SK-N-DZ (cell line): Measurements from ENCODE around the gene KRTAP10-1.

ENCODE experiments used
- DNase-seq: peaks from one replicate; pipeline ENCODE4 v3.0.0-alpha.2; 2015; ENCODE audit warnings: low spot score

KRTAP10-1 gene

GRCh38 chr21:44548922-44549321 is 8.9 kb upstream of the KRTAP10-1 start:
- DNase-seq = no peak

- no peak for DNase-seq
Observed at GRCh38 chr21:44548381-44548780, 8.4 kb upstream of the KRTAP10-1 start.

- no peak for DNase-seq
Observed at GRCh38 chr21:44547656-44548331, 7.8 kb upstream of the KRTAP10-1 start.

GRCh38 chr21:44544566-44544965 is 4.6 kb upstream of the KRTAP10-1 start:
- DNase-seq = no peak

GRCh38 chr21:44542716-44543115 is 2.7 kb upstream of the KRTAP10-1 start:
- no peak for DNase-seq

GRCh38 chr21:44540741-44541288 is 820 bp upstream of the KRTAP10-1 start:
- DNase-seq = no peak

GRCh38 chr21:44539046-44539445 is 949 bp downstream of the KRTAP10-1 start:
- no peak for DNase-seq

- no peak for DNase-seq
Observed at GRCh38 chr21:44537930-44538911, 1.8 kb downstream of the KRTAP10-1 start.

GRCh38 chr21:44535963-44536362 is 4.0 kb downstream of the KRTAP10-1 start:
- DNase-seq = no peak

- DNase-seq = no peak
Observed at GRCh38 chr21:44534688-44535087, 5.3 kb downstream of the KRTAP10-1 start.

- no peak for DNase-seq
Observed at GRCh38 chr21:44533891-44534627, 5.9 kb downstream of the KRTAP10-1 start.

- no peak for DNase-seq
Observed at GRCh38 chr21:44533121-44533890, 6.7 kb downstream of the KRTAP10-1 start.

- no peak for DNase-seq
Observed at GRCh38 chr21:44532712-44533111, 7.3 kb downstream of the KRTAP10-1 start.

- no peak for DNase-seq
Observed at GRCh38 chr21:44531606-44532564, 8.1 kb downstream of the KRTAP10-1 start.

- no peak for DNase-seq
Observed at GRCh38 chr21:44530903-44531605, 8.9 kb downstream of the KRTAP10-1 start.

GRCh38 chr21:44530221-44530902 is 9.6 kb downstream of the KRTAP10-1 start:
- no peak for DNase-seq

GRCh38 chr21:44529503-44530125 is 10.4 kb downstream of the KRTAP10-1 start:
- no peak for DNase-seq

- no peak for DNase-seq
Observed at GRCh38 chr21:44529011-44529421, 11.0 kb downstream of the KRTAP10-1 start.
